Progenitor cell of endocrine pancreas (in vitro differentiated cells): ENCODE measurements around the gene TEKTIP1. TPM values are rescaled to one million over a fixed set of nuclear protein-coding genes. Genes with fewer than 3 reads are reported as not detected.

Experiments
- DNase-seq: peaks from one replicate; pipeline ENCODE4 v3.0.0; 2021; ENCODE audit warnings: low spot score; ENCODE audit not compliant: unreplicated experiment
- H3K27ac Mint-ChIP-seq: 2 replicates; pipeline ENCODE4 v1.8.0; 2021; ENCODE audit warnings: mild to moderate bottlenecking, moderate library complexity, mixed read lengths
- H3K27me3 Mint-ChIP-seq: 2 replicates; pipeline ENCODE4 v1.8.0; 2021; ENCODE audit warnings: mixed read lengths
- H3K36me3 Mint-ChIP-seq: 2 replicates; pipeline ENCODE4 v1.8.0; 2022; ENCODE audit warnings: mixed read lengths; ENCODE audit not compliant: insufficient read depth
- H3K4me1 Mint-ChIP-seq: 2 replicates; pipeline ENCODE4 v1.8.0; 2021; ENCODE audit warnings: low read depth, mixed read lengths
- H3K4me3 Mint-ChIP-seq: 2 replicates; pipeline ENCODE4 v1.8.0; 2021; ENCODE audit warnings: low read depth, mild to moderate bottlenecking, moderate library complexity, mixed read lengths
- H3K9me3 Mint-ChIP-seq: 2 replicates; pipeline ENCODE4 v1.8.0; 2021; ENCODE audit warnings: low read depth, mixed read lengths
- total RNA-seq: library from RNA; stranded (reverse); gene quantifications from 2 replicates; pipeline ENCODE4 v1.2.1, GENCODE V29; 2021
- TF ChIP-seq, protein P1 (sequence below): fragments of 200-600 bp; sonication (generic); IDR thresholded peaks from one replicate; pipeline ENCODE4 v1.5.0; 2021; ENCODE audit warnings: antibody characterized with exemption, mild to moderate bottlenecking; ENCODE audit not compliant: unreplicated experiment

Gene TEKTIP1
- total RNA-seq, 1 donor from 2014 or later: 4.0 TPM

DNA sequence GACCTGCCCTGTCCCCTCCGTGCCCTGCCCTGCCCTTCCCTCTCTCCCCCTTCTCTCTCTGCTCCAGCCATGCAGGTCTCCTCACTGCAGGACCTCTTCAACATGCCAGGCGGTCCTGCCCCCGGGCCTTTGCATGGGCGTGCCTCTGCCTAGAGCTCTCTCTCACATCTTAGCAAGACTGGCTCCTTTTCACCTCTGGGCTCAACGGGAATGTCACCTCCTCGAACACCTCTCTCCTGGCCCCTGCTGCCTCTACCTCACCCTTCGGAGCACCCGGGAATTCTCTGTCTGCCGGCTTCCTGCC is 12.8 kb downstream of the TEKTIP1 start:
- no peaks in the 10 kb centered on the region for H3K27me3 Mint-ChIP-seq
- H3K36me3 Mint-ChIP-seq: no peaks in the 10 kb centered on the region
- peaks cover 8% of the 10 kb centered on the region for H3K4me1 Mint-ChIP-seq
- TF ChIP-seq, protein P1, sequence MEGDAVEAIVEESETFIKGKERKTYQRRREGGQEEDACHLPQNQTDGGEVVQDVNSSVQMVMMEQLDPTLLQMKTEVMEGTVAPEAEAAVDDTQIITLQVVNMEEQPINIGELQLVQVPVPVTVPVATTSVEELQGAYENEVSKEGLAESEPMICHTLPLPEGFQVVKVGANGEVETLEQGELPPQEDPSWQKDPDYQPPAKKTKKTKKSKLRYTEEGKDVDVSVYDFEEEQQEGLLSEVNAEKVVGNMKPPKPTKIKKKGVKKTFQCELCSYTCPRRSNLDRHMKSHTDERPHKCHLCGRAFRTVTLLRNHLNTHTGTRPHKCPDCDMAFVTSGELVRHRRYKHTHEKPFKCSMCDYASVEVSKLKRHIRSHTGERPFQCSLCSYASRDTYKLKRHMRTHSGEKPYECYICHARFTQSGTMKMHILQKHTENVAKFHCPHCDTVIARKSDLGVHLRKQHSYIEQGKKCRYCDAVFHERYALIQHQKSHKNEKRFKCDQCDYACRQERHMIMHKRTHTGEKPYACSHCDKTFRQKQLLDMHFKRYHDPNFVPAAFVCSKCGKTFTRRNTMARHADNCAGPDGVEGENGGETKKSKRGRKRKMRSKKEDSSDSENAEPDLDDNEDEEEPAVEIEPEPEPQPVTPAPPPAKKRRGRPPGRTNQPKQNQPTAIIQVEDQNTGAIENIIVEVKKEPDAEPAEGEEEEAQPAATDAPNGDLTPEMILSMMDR: no peak
- no peak overlapping the region for H3K4me3 Mint-ChIP-seq
- H3K27ac Mint-ChIP-seq: no peak overlapping the region
- no peak for DNase-seq
- no peaks in the 10 kb centered on the region for H3K9me3 Mint-ChIP-seq

DNA sequence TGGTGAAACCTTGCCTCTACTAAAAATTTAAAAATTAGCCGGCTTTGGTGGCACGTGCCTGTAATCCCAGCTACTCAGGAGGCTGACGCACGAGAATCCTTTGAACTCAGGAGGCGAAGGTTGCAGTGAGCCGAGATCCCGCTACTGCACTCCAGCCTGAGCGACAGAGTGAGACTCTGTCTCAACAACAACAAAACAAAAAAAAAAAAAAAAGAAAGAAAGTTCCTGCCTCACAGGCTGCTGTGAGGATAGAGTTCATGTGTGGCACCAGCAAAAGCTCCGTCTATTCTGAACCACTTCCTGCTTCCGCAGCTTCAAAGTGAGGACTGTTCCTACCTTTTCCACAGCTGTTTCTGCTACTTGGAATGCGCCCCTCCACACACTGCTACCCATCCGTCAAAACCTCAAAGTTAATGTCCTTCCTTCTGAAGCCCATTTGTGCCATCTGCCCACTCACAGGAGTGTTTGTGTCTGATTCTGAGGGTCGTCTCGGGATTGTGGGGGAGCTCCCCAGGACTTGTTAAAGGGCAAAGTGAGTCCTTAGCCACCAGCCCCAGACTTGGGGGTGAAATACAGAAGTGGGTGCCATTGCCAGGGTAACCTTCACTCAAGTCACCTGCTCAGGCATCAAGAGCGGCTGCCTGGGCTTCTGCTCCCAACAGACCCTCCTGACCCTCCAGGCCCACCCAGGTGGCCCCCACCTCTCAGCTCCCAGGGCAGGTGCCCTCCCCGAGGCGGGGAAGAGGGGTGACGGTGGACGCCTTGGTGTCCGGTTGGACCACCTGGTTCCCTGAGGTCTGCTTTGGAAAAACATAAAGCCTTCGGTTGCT is 15.5 kb downstream of the TEKTIP1 start:
- no peak for DNase-seq
- Mint-ChIP-seq H3K9me3 (no peaks in the 10 kb centered on the region), H3K36me3 (no peaks in the 10 kb centered on the region), H3K27me3 (peaks cover 2% of the 10 kb centered on the region), H3K4me3 (no peak overlapping the region), H3K4me1 (peaks cover 9% of the 10 kb centered on the region), H3K27ac (no peak overlapping the region)
- TF ChIP-seq, protein P1: no peak

DNA sequence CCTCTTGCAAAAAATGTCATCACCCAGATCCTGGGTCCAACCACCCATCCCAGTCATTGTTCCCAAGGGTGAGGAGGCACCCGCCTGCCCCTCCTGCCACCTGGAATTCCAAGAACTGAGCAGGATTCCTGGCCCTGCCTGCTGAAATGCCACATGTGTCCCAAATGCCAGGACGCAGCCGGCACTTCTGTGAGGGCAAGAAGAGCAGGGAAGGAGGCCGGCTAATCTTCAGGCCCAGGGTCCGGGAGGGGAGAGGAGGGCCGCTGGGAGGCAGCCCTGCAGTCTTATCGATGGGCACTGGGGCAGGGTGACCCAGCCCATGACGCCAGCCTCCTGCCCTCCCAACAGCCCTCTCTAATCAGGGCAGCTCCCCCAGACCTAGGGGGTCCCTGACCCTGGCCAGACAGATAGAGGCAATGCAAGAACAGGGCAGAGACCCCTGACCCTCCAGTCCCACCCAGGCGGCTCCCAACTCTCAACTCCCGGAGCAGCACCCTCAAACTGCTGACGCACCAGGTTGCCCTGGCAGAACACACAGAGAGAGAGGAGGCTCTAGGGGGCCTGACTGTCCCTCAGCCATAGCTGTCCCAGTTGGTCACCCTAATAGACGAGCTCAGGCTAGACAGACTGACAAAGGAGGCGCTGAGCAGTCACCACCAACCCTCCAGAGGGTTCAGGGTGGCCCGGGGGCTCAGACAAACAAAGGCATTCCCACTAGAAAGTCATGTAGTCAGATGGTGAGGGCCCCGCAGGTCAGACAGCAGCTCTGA is 16.9 kb downstream of the TEKTIP1 start:
- no peak for DNase-seq
- TF ChIP-seq, protein P1: no peak
- peak overlapping the region; percentile 87 for H3K4me3 Mint-ChIP-seq
- H3K27ac Mint-ChIP-seq: peak overlapping the region; percentile 29
- no peaks in the 10 kb centered on the region for H3K9me3 Mint-ChIP-seq
- H3K27me3 Mint-ChIP-seq: peaks cover 2% of the 10 kb centered on the region
- peaks cover 9% of the 10 kb centered on the region for H3K4me1 Mint-ChIP-seq
- no peaks in the 10 kb centered on the region for H3K36me3 Mint-ChIP-seq

DNA sequence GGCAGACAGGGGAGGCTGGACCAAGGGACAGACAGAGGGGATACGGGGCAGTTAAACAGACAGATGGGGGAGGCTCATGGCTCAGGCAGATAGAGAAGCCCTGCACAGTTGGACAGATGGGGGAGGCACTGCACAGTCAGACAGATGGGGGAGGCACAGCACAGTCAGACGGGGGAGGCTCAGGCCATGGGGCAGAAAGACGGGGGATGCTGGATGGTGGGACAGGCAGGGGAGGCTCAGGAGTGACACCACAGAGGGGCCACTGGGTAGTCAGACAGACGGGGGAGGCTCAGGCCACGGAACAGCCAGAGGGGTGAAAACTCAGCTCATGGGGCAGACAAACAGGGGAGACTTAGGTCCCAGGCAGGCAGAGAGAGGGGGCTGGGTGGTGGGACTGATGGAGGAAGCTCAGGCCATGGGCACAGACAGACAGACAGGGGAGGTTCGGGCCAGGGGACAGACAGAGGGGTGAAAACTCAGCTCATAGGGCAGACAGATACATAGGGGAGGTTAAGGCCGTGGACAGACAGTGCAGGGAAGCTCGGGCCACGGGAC is 17.5 kb downstream of the TEKTIP1 start:
- H3K9me3 Mint-ChIP-seq: no peaks in the 10 kb centered on the region
- peak overlapping the region; percentile 80 for H3K27ac Mint-ChIP-seq
- H3K27me3 Mint-ChIP-seq: peaks cover 2% of the 10 kb centered on the region
- DNase-seq: no peak
- TF ChIP-seq, protein P1: no peak
- H3K4me3 Mint-ChIP-seq: peak overlapping the region; percentile 87
- no peaks in the 10 kb centered on the region for H3K36me3 Mint-ChIP-seq
- peaks cover 9% of the 10 kb centered on the region for H3K4me1 Mint-ChIP-seq

DNA sequence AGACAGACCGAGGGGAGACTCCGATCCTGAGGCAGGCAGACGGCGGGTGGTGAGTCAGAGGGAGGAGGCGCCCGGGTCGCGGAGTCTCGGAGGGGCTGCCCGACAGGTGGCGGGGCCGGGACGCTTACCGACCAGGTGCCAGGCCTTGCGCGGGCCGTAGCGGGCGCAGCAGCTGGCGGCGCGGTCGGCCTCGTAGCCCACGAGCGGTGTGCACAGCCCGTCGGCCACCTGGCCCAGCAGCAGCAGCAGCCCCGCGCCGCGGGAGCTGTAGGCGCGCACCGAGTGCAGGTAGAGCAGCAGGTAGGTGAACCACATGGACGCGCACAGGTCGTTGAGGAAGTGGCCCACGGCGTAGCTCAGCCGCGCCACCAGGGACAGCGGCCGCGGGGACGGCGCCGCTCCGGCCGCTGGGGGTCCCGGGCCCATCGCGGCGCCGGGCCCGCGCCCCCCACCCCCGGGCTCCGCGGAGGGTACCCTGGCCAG is 18.0 kb downstream of the TEKTIP1 start:
- Mint-ChIP-seq H3K36me3 (no peaks in the 10 kb centered on the region), H3K27ac (peak overlapping the region; percentile 80), H3K4me3 (peak overlapping the region; percentile 87), H3K4me1 (peaks cover 9% of the 10 kb centered on the region), H3K9me3 (no peaks in the 10 kb centered on the region), H3K27me3 (peaks cover 2% of the 10 kb centered on the region)
- TF ChIP-seq, protein P1: peak; percentile 22
- DNase-seq: no peak
